HG03565 (cell line): ENCODE measurements around the gene TMEM151A.
"Not testable (repeated sequence)": the region's sequence is repeated elsewhere in the genome, so short reads cannot be mapped to it uniquely, and the experiment has no call there.

Experiments used
- ATAC-seq: cut with Tn5 transposase; IDR thresholded peaks from one replicate; pipeline ENCODE4 v1.9.1; 2021; ENCODE audit warnings: mild to moderate bottlenecking, moderate library complexity; ENCODE audit not compliant: unreplicated experiment

TMEM151A gene

DNA sequence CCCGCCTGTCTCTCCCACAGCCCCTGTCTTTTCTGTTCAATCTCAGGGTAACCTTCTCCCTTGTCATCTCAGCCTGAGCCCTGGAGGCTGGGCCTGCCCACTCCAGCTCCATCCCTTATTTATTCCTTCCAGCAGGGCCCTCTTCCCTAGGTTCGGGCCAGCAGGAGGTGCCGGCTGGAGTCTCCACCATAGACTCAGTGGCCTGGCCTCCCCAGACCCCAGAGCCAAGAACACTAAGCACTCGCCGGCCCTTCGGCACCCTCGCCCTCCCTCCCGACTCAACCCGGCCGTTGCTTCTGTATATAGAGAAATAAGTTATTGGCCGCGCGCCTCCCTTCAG lies 24.7 kb upstream of the TMEM151A start:
- ATAC-seq: no peak

DNA sequence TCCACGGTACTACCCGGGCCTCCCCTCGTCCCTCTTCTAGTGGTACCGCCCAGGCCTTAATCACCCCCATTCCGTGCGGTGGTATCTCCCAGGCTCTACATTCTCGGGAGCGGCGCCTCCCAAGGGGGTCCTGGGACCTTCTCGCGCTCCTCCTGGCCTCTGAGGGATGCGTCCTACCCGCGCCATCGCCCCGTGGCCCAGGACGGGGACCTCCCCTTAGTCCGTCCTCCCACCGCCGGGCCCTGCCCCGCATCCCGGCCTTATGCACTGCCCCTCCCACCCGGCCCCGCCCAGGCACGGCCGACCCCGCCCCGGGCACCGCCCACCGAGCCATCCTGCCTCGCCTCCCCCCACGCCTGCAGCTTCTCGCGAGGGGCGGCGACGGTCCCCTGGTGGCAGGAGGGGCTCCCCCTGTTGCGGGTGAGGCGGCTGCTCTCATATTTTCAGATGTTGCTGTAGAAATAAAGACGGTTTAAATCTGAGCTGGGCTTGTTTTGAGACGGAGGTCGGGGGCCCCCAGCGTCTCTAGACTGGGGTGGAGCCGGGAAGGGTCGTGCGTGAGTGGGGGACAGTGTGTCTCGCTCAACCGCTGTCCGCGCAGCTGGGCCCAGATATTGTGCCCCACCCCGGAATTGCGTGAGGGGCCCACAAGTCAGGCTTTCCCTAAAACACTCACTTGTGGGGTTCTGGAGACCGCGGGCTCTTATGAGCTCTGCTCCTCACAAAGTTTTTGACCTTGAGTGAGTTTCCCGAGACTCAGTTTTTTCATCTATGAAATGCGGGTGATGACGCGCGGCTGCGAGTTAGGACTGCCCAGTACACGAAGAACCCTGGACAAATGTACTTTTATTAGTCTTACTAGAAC lies 24.1 kb upstream of the TMEM151A start:
- ATAC-seq: no peak

DNA sequence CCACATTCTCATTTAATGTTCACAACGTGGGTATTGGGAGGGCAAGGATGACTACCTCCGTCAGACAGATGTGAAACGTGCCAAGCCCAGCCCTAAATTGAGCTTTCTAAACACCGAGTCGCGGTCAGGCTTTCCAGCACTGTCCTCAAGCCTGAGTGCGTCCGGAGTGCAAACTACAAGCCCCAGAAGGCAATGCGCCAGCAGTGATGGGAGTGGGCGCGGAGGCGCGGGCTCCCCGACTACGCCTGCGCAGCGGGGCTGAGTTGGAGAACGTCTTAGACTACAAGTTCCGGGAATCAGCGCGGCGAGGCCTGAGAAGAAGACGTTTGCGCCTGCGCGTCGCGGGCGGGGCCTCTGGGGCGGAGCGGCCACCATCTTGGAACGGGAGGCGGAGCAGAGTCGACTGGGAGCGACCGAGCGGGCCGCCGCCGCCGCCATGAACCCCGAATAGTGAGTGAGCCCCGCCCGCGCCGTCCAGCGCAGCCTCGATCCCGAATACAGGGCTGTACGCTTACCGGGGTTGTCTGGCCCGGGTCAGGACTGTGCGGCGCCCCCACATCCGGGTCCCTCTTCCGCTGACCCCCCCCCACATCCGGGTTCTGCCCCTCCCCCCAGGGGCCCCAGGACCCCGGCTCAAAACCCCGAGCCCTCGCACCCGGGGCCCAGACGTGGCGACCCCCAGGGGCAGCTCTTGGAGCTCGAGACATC lies 23.3 kb upstream of the TMEM151A start, which contains the start of gene RAB1B:
TSS of gene RAB1B (plus strand) at position 396 of the 708 bp plus-strand sequence. CDS start at position 437, 41 bp downstream.
- ATAC-seq: peak; percentile 86

DNA sequence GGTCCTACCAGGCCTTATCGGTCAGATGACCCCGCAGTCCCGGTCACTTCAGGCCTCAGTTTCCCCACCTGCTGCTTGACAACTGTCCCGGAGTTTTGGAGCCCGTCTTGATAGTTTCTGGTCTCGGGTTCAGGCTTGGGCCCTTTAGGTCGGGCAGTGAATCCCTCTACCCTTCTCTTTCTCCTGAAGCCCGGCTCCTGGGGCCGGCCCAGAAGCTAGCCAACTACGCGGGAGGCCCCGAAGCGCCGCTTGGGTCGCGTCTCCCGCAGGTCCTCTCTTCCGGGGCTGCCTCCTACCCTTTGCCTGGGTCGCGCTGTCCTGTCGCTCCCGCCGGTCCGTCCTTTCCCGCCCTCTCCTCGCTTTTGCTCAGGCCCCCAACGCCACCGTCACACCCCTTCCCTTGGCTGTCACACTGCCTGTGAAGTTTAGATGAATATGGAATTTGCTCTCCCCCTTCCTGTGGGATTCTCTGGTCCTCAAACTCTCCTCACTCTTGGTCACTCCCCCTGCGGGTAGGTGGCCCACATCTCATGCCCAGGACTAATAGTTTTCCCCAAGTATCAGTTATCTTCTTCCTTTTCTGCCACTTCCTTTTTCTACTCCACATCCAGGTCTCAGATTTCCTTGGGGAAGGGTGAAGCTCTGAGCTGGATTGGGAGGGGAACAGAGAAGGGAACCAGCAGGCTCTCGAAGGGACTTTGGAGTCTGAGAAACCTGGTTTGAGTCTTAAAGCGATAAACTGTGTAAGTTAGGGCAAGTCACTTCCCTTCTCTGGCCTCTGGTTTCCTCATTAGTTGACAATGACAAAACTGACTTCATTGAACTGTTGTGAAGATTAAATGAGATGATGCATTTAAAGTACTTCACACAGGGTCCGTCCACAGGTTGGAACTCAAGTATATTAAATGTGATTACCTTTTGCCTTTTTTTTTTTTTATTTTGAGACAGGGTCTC lies 22.5 kb upstream of the TMEM151A start:
- no peak for ATAC-seq

DNA sequence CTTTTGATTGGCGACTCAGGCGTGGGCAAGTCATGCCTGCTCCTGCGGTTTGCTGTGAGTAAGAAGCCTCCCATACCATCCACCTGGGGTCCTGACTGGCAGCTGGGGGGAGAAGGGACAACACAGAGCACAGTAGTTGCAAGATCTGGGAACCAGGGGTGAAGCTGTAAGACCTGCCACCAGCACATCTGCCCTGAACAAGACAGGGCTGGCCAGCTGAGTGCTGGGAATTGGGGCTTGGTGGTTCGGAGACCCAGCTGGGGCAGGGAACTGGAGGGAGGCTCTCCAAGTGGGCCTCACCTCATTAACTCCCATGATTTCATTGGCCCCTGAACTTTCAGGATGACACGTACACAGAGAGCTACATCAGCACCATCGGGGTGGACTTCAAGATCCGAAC lies 19.9 kb upstream of the TMEM151A start:
- no peak for ATAC-seq

DNA sequence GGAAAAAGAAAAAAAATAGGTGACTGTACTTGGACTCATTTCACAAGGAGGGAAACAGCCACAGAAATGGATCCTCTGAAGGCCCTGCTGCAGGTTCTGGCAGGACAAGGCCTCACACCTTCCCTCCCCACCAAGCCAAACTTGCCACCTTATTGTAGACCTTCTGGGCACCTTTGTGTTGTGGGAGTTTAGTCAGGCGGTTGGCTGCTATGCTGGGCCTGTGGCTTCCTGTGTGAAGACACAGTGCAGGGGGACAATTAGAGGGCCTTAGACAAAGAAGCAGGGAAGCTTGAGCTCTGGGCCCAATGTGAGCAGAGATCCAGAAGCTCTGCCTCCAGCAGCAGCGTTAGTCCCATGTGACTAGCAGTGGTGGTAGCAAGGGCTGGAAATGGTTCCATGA lies 19.1 kb upstream of the TMEM151A start:
- no peak for ATAC-seq

DNA sequence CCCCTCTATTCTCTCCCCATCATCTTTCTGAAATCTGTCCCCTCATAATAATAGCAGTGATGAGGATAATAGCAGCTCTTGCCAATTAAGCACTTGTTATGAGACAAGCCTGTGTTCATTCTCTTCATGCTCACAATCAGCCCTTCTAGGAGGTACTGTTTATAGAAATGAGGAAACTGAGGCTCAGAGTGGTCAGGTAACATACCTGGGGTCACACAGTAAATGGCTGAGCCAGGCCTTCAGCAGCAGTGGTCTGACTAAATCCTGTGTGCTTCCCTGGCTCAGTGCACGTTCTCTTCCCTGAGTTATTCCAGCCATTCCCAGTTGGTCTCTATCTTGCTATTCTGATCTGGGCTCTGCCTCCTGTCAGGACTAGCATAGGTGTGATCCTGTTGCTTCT lies 17.5 kb upstream of the TMEM151A start:
- no peak for ATAC-seq

DNA sequence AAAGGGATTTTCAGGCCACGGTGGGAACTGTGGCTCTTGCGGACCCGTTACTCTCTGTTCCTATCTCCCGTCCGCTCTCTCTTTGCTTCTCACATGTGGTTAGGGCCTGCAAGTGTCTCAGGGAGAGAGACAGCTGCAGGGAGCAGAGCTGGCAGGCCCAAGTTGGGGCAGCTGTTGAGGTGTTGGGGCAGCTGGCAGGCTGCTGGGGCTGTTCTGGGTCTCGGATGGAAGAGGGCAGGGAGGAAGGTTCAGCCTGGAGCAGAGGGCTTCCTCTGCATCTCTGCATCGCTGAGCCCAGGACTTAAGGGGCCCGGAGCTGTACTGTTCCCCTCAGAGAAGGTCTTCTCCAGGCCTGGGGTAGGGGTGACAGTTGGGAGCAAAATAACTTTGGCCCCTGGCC lies 16.3 kb upstream of the TMEM151A start:
- ATAC-seq: no peak

DNA sequence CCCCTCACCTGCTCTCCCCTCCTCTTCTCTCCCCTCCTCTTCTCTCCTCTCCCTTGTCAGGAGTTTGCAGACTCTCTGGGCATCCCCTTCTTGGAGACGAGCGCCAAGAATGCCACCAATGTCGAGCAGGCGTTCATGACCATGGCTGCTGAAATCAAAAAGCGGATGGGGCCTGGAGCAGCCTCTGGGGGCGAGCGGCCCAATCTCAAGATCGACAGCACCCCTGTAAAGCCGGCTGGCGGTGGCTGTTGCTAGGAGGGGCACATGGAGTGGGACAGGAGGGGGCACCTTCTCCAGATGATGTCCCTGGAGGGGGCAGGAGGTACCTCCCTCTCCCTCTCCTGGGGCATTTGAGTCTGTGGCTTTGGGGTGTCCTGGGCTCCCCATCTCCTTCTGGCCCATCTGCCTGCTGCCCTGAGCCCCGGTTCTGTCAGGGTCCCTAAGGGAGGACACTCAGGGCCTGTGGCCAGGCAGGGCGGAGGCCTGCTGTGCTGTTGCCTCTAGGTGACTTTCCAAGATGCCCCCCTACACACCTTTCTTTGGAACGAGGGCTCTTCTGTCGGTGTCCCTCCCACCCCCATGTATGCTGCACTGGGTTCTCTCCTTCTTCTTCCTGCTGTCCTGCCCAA lies 15.6 kb upstream of the TMEM151A start:
- no peak for ATAC-seq

DNA sequence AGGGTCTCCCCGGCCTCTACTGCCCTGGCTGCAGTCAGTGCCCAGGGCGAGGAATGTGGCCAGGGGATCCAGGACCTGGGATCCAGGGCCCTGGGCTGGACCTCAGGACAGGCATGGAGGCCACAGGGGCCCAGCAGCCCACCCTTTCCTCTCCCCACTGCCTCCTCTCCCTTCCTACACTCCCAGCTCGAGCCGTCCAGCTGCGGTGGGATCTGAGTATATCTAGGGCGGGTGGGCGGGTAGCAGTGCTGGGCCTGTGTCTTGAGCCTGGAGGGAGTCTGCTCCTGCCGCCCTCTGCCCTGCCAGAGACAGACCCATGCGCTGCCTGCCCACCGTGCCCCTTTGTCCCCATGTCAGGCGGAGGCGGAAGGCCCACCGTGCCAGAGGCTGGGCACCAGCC lies 15.1 kb upstream of the TMEM151A start:
- not testable (repeated sequence) for ATAC-seq

DNA sequence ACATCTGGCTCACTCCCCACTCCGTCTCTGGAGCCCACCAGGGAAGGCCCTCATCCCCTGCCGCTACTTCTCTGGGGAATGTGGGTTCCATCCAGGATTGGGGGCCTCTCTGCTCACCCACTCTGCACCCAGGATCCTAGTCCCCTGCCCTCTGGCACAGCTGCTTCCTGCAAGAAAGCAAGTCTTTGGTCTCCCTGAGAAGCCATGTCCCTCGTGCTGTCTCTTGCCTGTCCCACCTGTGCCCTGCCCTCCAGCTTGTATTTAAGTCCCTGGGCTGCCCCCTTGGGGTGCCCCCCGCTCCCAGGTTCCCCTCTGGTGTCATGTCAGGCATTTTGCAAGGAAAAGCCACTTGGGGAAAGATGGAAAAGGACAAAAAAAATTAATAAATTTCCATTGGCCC lies 14.6 kb upstream of the TMEM151A start:
- ATAC-seq: not testable (repeated sequence)

DNA sequence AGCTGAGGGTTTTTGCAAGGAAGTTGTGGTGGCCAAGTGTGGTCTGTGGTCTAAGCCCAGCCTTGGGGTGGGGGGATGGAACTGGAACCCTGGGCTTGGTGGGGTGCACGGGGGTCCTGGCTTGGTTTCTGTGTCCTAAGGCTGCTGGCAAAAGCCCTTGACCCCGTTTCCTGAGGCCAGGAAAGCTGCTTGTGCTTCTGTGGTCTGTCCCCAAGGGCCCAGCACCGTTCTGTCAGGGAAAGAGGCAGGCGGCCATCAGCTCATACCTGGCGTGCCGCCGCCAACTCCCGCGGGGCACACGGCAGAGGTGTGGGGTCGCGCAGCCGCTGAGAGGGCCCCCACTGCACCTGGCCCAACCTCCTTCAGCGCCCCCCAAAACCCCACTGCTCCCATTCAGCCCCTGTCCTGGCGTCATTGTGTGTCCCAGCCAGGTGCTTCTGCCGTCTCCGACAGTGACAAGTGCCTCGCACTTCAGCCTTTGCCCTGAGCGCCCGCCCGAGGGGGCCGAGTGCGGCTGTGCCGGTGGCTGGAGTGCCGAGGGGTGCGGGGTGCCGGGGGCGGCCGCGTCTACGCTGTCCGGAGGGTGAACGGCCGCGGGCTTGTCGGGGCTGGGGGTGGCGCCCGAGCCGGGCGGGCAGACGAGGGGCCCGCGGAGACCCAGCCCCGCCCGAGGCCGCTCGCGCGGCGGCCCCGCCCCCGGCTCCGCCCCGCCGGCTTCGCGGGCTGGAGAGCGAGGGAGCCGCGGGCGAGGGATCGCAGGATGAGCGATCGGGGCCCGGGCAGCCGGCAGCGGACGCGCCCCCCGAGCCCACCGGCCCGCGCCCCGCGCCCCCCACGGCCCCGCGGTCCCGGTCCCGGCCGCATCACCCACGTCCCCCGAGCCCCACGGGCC lies 14.0 kb upstream of the TMEM151A start, which contains the start of gene CNIH2:
TSS of gene CNIH2 (plus strand) at position 705 of the 892 bp plus-strand sequence. CDS start 282 bp downstream, outside the sequence.
- ATAC-seq: no peak

DNA sequence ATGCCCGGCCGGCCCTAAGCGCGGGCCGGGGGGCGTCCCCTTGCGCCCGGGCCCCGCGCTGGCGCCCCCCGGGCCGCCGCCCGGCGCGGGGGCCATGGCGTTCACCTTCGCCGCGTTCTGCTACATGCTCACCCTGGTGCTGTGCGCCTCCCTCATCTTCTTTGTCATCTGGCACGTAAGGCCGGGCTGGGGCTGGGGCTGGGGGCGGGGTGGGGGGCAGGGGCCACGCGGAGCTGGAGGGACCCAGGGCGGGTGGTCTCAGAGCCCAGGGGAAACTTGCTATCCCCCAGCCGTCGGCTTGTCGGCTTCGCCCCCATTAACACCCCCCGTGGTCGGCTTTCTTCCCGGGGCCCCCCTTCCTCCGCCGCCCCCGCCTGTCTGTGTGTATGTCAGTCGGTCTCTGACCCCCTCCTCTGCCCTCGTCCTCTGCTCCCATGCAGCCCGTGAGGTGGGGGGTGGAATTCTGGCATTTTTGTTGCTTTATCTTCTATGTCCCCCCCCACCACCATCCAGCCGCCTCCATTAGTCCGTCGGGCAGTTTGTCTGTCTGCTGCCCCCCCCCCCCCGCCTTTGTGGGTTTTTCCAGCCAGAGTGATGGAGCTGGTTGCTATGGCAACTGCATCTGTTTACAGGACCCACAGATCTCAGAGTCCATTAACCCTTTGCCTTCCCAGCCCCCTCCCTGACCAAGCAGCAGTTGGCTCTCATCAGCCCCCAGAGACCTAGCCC lies 13.2 kb upstream of the TMEM151A start:
- ATAC-seq: no peak

DNA sequence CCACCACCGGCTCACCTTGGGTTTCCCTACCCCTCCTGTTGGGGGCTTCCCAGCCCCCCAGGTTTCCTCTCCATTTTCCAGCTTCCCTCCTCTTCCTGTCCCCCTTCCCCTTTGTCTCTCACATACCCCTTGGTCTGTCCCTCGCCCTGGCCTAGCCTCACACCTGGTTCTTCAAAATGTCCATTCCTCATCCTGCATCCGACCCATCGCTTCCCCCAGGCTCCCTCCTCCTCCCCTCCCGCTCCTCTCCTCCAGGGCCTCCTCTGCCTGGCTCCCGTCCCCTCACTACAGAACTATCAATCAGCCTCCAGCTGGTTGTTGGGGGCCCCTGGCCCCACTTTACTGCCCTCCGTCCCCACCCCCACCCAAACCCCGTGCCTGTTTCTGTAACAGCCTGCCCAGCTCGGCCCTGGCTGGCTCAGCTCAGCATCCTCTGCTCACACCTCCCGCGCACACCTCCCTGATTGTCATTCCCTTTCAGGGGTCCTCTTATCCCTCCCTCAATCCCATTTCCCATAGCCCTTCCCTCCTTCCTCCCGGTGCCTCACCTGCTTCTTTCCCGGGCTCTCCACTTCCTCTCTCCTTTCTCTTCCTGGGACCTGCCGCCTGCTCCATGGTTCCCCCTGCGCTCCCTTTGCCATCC lies 12.5 kb upstream of the TMEM151A start:
- ATAC-seq: no peak

DNA sequence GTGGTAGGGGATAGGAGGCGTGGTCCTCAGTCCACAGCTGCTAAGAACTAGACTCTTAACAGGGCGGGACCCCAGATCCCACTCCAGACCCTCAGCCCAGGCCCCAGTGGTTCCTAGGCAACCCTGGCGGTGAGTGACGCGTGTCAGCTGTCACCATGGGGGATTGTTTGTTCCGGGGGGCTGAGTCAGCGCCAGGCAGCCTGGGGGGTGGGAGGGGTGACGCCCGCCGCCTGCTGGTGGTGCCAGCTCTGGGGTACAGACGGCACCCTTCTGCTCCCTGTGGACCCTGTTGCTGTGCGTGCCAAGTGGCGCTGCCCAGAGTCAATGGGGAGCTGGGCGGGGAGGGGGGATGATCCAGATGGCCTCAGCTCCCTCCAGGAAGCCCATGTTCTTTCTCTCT lies 11.3 kb upstream of the TMEM151A start:
- no peak for ATAC-seq

DNA sequence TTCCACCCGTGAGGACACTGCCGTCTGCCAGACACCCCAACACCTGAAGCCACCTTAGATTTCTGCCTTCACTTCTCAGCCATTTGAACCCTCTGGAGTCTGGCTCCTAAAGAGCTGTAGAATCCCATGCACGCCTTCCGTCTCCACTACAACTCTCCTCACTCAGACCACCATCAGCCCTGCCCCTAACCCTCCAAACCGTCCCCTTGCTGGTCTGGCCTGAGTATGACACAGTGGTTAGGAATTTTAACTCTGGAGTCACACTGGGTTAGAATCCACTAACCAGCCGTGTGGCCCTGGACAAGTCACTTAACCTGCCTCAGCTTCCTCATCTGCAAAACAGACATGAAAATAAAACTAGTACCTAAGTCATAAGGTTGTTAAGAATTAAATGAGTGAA lies 10.7 kb upstream of the TMEM151A start:
- ATAC-seq: no peak

DNA sequence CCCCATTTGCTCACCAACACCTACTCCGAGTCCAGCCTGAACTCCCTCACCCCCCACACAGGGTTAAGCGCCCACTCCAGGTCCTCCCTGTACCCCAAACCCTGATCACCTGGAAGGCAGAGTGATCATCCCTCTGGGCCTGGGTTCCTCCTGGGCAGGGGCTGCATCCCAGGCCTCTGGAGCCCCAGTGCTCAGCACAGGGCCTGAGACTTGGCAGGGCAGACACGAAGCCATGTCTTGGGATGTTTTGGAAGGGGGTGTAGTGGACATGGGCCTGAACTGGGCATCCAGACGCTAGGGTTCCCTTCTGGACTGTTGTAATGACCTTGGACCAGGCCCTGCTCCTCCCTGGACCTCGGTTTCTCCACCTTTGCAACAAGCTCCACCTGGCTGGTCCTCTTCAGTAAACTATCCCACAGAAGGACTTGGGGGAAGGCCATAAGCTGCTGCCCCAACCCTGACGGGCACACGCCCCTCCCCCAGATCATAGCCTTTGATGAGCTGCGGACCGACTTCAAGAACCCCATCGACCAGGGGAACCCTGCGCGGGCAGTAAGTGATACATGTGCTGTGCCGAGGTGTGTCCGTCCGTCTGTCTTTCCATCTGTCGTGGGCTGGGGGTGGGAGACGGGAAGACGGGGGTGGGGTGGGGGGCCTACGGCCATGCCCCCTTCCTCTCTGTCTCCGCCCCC lies 9.8 kb upstream of the TMEM151A start:
- ATAC-seq: no peak
